ENCODE data around the gene MFF. TPM values are rescaled to one million over a fixed set of nuclear protein-coding genes. Genes with fewer than 3 reads are reported as not detected.

Gene MFF, protein sequence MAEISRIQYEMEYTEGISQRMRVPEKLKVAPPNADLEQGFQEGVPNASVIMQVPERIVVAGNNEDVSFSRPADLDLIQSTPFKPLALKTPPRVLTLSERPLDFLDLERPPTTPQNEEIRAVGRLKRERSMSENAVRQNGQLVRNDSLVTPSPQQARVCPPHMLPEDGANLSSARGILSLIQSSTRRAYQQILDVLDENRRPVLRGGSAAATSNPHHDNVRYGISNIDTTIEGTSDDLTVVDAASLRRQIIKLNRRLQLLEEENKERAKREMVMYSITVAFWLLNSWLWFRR
- 10 to 100 TPM; 58.9 to 64.8 TPM for total RNA-seq

DNA sequence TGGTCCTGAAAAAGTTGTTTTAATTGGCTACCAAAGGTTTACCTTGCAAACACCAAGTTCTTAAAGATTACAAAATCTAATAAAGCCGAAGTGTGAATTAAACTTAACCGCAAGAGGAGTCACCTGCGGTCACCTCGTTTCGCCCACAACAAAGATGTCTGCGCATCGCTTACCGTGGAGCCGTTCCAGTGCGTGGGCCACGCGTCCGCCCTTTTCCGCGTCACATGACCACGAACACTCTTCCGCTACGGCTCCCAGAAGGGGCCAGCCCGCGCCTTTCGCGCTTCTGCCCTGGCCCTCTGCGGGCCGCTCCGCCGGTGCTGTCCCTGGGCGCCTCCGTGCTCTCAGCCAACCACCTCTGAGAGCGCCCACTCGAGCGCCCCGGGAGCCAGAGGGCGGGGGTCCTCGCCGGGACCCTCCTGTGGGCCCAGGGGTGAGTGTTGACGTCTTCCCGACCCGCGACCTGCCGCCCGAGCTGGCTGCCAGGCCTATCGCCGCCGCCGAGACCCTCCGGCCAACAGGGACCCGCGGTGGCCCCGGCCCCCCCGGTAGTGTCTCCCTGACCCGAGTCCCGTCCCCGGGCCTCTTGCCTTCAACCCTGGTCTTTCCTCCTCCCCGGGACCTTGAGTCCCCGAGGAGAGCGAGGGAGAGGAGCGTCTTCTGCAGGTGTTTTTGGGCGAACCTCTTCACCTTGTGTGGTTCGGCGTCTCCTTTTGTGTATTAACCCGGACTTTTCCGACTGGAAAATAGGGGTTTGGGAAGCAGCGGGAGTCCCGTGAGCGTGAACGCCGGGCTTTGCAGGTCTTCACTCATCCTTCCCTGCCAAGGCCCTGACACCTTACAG lies at the start of gene MFF:
TSS of gene MFF (plus strand) at position 257 of the 844 bp plus-strand sequence. CDS start 5,415 bp downstream, outside the sequence.

DNA sequence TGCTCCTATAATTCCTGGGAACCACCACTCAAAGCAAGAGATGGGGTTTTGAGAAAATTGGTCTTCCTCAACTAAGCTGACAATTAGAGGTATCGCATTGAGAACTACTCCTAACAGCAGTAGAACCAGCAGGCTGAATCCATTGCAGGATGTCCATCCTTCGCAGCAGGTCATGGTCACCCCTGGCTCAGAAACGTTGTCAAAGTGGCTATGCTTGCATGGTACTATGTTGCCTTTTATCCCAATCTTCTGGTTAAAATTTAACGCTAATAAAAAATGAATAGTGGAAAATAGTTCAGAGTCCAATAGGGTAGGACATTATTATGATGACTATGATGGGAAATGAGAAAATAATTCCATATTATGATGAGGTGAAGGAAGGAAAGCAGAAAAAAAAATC lies 54.0 kb downstream of the MFF start, which contains the start of gene TM4SF20:
TSS of gene TM4SF20 (minus strand) at position 212 of the 400 bp plus-strand sequence. CDS start at position 174, 38 bp downstream.

DNA sequence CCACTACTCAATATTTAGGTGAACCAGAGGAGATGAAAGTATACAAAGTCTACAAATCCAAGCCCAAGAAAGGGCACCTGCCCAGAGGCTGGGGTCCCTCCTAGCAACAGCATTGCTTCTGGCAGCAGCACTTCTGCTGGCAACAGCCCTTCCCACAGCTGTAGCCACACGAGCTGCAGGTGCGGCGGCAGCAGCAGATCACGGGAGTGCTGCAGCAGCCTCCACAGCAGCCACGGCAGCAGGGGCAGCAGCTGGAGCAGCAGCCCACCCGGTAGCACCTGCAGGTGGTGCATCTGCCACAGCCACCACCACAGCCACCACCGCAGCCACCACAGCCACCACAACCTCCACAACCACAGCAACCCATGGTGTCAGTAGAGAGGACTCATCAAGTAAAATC lies 62.5 kb downstream of the MFF start, which contains the start of gene SCYGR1:
TSS of gene SCYGR1 (minus strand) at position 367 of the 400 bp plus-strand sequence. CDS start at position 367, 0 bp downstream.

Other genes with a start within 250 kb of the MFF start
- under 1 TPM; 0.02 to 0.03 TPM for gene COL4A4, start 161.0 kb upstream of the MFF start, total RNA-seq
- not detected for gene COL4A3, start 160.6 kb upstream of the MFF start, total RNA-seq
- gene TM4SF20, start 54.1 kb downstream of the MFF start, total RNA-seq, result not detected
- gene SCYGR1, start 62.7 kb downstream of the MFF start, total RNA-seq, result not detected
- 10 to 100 TPM; 59.6 to 60.2 TPM for gene AGFG1, start 146.9 kb downstream of the MFF start, total RNA-seq